Aorta (tissue), 5 donors: Measurements from ENCODE around the gene FAT1. TPM values are rescaled to one million over a fixed set of nuclear protein-coding genes. Genes with fewer than 3 reads are reported as not detected.

Source experiments
- ATAC-seq: fragments of 200-7000 bp; cut with Tn5 transposase; one replicate; pipeline ENCODE4 v1.9.1; 2022; ENCODE audit warnings: moderate library complexity; ENCODE audit not compliant: low FRiP score
- DNase-seq, 2 donors: peaks; one replicate each; pipeline ENCODE4 v3.0.0-alpha.2; 2020
- H3K27ac ChIP-seq, 2 donors: one replicate each; pipeline ENCODE4 v1.5.1; 2013; ENCODE audit warnings: low read length in 2 of 2, mild to moderate bottlenecking in 2 of 2, moderate library complexity in 2 of 2, control low read depth in 1 of 2, inconsistent platforms in 1 of 2, low read depth in 1 of 2
- H3K27me3 ChIP-seq, 2 donors: one replicate each; pipeline ENCODE4 v1.6.1; 2013; ENCODE audit warnings: control low read depth in 1 of 2, low read length in 1 of 2, mild to moderate bottlenecking in 1 of 2, moderate library complexity in 1 of 2; ENCODE audit not compliant: insufficient read depth in 2 of 2, control insufficient read depth in 1 of 2
- H3K36me3 ChIP-seq, 2 donors: one replicate each; pipeline ENCODE4 v1.6.1; 2013; ENCODE audit warnings: control low read depth in 1 of 2, low read length in 1 of 2, mild to moderate bottlenecking in 1 of 2; ENCODE audit not compliant: insufficient read depth in 2 of 2, control insufficient read depth in 1 of 2
- H3K4me1 ChIP-seq, 2 donors: one replicate each; pipeline ENCODE4 v1.6.1; 2013; ENCODE audit warnings: low read length in 2 of 2, control low read depth in 1 of 2, mild to moderate bottlenecking in 1 of 2, moderate library complexity in 1 of 2; ENCODE audit not compliant: insufficient read depth in 2 of 2, control insufficient read depth in 1 of 2
- H3K4me3 ChIP-seq, 2 donors: one replicate each; pipeline ENCODE4 v1.5.1; 2013; ENCODE audit warnings: low read length in 2 of 2, control low read depth in 1 of 2, mild to moderate bottlenecking in 1 of 2
- H3K9me3 ChIP-seq: one replicate; pipeline ENCODE4 v1.6.1; 2013; ENCODE audit warnings: mild to moderate bottlenecking, low read length; ENCODE audit not compliant: control insufficient read depth
- WGBS, 2 donors: extraction: QIAGEN DNeasy Blood & Tissue Kit; methylation state at CpG; one replicate each; pipeline ENCODE4 v1.1.7; 2013; 5-methylcytosine and 5-hydroxymethylcytosine counted together
- intact Hi-C, 2 donors: fragments of 100-400 bp; cut with DNase I; formaldehyde crosslinking; loops; one replicate each; pipeline versions ENCODE4 v1.14.2 to v1.15.0; 2022
- polyA plus RNA-seq, 2 donors: library from polyadenylated mRNA; stranded (reverse); fragments of 200-250 nt; gene quantifications; one replicate each; pipeline ENCODE4 v1.2.3, GENCODE V29; 2013
- total RNA-seq, 2 donors: library from RNA; stranded (reverse); fragmentation: NEBNext Ultra II Directional; extraction: Animal tissue kit (Norgen Biotek cat#: 25700); gene quantifications; one replicate each; pipeline ENCODE4 v1.2.1, GENCODE V29; 2021
- donor health status: healthy with polysubstance abuse.
- donor health status: Bipolar disorder and iron deficiency.
- donor health status: DM: no; HTN: no; CAD: no.
- donor health status: DM: no; HTN: no; CAD: no.
- donor health status: DM: yes; HTN: yes; CAD: no.

The FAT1 gene
- total and polyA plus RNA-seq, 4 donors: 23.5 to 106 (median 68.2) TPM

DNA sequence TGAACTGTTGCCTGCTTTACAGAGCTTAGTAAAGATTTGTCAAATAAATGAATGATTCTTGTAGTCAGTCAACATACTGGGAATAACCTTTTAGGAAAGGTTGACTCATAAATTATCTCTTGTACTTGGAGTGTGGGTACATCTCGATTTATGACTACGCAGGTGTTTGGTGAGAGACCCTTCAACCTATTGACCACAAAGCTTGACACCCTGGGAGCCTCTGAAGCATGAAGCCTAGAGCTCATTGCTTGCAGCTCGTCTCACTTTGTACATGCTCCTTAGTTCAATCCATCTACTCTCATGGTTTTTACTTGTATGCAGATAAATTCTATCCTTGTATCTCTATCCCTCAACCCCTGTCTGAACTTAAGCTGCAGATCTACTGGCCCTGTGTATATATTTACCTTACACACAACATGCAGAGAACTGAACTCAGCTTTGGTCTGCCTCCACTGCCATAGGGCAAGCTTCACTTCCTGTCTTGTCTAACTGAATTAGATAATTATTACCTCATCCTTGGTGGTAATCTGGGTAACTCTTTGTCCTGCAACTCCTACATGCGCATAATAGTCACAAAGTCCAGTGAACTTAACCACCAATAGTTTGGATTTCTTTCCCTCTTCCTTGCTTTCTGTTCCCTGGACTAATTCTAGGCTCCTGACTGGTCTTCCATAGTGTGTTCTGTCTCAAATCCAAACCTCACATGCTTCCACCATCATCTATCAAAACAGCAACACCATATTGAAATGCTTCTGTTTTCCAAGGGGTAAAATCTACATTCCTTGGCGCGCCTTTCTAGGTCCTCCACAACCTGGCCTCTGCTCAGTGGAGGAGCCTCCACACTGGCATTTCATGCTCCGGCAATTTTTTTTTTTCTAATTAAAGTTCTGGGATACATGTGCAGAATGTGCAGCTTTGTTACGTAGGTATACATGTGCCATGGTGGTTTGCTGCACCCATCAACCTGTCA, 32.2 kb upstream of the FAT1 start:
- Histone ChIP-seq H3K4me1 (no peaks in the 10 kb centered on the region), H3K27me3 (no peaks in the 10 kb centered on the region), H3K36me3 (no peaks in the 10 kb centered on the region), H3K4me3 (no peak overlapping the region), H3K9me3 (peaks cover 2% of the 10 kb centered on the region), H3K27ac (no peak overlapping the region)
- 96 to 97% methylated on average over 8 of the region's 8 CpGs for WGBS, 2 donors
- DNase-seq (no peak), ATAC-seq (no peak)
- intact Hi-C loops: no loop called here

DNA sequence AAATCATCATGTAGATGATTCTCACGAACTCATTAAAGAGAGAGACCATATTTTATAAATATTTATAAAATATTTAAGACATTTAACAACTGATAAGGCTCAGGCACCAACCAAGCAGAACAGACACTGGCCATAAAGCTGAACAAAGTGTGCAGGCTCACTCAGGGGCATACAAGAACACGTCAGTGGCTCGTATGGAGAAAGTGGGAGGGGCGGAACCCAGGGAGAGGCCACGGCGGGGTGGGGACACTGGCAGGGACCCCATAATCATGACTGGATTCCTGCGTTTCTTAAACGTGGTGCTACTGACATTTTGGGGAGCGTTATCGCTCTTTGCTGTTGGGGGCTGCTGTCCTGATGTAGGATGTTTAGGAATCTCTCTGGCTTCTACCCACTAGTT, 31.3 kb upstream of the FAT1 start:
- no peak overlapping the region for H3K4me3 ChIP-seq
- H3K27ac ChIP-seq: no peak overlapping the region
- H3K9me3 ChIP-seq: peaks cover 2% of the 10 kb centered on the region
- DNase-seq: no peak
- no peaks in the 10 kb centered on the region for H3K4me1 ChIP-seq
- no peaks in the 10 kb centered on the region for H3K27me3 ChIP-seq
- intact Hi-C loops: no loop called here
- 64 to 69% methylated on average over 10 of the region's 10 CpGs for WGBS, 2 donors
- no peak for ATAC-seq
- no peaks in the 10 kb centered on the region for H3K36me3 ChIP-seq

DNA sequence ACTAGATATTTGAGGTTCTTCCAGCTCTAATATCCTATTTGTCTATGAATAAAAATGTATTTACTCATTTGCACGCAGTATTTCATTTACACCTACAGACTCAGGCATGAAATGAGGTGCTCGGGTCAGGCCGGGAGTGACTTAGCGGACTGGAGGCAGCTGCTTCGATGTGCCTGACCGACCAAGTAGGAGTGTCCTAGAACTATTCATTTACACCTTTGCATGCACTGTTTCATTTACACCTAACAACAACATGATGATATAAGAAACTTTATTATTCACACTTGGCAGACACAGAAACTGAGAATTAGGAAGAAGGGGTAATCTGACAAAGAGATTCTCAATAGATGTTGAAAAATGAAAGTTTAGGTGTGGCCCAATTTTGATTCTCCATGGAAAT, 28.7 kb upstream of the FAT1 start:
- intact Hi-C loops: no loop called here
- no peak for DNase-seq

DNA sequence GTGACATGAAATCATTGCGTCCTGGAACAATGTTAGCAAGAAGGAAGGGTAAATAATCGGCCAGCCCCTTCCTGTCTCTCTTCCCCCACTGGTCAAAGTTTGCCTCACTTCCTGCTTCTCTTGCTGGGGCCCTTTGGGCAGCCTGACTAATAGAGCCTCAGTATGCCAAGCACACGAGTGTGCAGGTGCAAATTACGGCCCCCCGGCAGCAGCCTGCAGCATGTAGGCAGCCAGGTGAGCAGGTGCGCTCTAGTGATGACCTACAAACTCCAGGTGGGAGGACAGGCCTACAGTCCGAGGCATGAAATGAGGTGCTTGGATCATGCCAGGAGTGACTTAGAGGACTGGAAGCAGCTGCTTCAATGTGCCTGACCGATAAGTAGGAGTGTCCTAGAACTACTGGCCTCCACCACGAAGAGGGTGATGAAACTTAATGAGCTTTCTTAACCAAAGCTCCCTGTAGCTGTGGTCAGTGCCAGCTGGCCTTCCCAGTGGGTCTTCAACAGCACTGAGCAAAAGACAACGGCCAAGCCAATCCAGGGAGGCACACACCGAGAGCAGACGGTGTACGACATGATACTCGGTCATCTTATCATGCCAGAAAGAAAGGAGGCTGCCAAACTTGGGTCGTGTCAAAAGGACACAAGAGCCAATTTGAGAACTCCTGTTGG, 26.1 kb upstream of the FAT1 start:
- Histone ChIP-seq H3K27me3 (no peaks in the 10 kb centered on the region), H3K27ac (no peak overlapping the region), H3K4me3 (no peak overlapping the region), H3K36me3 (no peaks in the 10 kb centered on the region), H3K9me3 (no peaks in the 10 kb centered on the region), H3K4me1 (no peaks in the 10 kb centered on the region)
- WGBS, 2 donors: 89 to 90% methylated on average over 15 of the region's 15 CpGs
- intact Hi-C loops: no loop called here
- DNase-seq (no peak), ATAC-seq (no peak)

More for the DNA sequence above, 28.7 kb upstream of the FAT1 start:
- no peak overlapping the region for H3K27ac ChIP-seq
- no peaks in the 10 kb centered on the region for H3K4me1 ChIP-seq
- H3K9me3 ChIP-seq: peaks cover 2% of the 10 kb centered on the region
- WGBS, 2 donors: 96 to 99% methylated on average over 6 of the region's 6 CpGs
- no peaks in the 10 kb centered on the region for H3K36me3 ChIP-seq
- H3K27me3 ChIP-seq: no peaks in the 10 kb centered on the region
- H3K4me3 ChIP-seq: no peak overlapping the region
- no peak for ATAC-seq

DNA sequence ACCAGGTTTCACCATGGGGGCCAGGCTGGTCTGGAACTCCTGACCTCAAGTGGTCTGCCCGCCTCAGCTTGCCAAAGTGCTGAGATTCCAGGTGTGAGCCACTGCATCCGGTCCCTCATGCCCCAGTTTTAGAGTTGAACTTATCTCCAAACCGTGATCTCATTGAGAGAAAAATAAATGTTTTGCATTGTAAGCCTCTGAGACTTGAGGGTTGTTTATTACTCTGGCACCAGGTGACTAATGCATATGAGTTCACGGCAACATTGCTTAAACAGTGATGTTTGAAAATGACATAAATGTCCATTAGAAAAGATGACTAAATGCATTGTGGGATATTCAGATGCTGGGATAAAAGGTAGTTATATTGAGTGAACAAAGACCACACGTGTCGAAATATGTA, 22.9 kb upstream of the FAT1 start:
- no peaks in the 10 kb centered on the region for H3K4me1 ChIP-seq
- DNase-seq: no peak
- ATAC-seq: no peak
- no peaks in the 10 kb centered on the region for H3K9me3 ChIP-seq
- intact Hi-C loops: no loop called here
- WGBS, 2 donors: 92 to 94% methylated on average over 6 of the region's 6 CpGs
- no peaks in the 10 kb centered on the region for H3K36me3 ChIP-seq
- no peak overlapping the region for H3K27ac ChIP-seq
- no peaks in the 10 kb centered on the region for H3K27me3 ChIP-seq
- no peak overlapping the region for H3K4me3 ChIP-seq

DNA sequence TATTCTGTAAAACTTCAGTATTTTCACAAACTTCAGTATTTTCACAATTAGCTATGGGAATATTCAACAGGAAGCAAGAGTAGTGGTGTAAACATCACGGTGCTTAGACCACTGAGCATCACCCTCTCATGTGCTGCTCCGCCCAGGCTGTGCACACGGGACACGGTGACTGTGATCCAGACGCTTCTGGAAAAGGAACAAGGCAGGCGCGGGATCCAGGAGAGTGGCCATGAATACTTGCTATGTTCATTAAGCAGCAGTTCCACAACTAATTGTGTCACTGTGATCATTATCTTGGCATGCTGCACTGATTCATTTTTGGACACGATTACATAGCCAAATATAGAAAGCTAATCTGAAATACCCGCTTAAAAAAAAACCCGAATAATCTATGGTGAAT, 19.6 kb upstream of the FAT1 start:
- no peak overlapping the region for H3K27ac ChIP-seq
- DNase-seq: no peak
- no peaks in the 10 kb centered on the region for H3K36me3 ChIP-seq
- no peaks in the 10 kb centered on the region for H3K4me1 ChIP-seq
- no peaks in the 10 kb centered on the region for H3K9me3 ChIP-seq
- H3K4me3 ChIP-seq: no peak overlapping the region
- ATAC-seq: no peak
- WGBS, 2 donors: 5 to 11% methylated on average over 10 of the region's 10 CpGs
- no peaks in the 10 kb centered on the region for H3K27me3 ChIP-seq
- intact Hi-C loops: no loop called here

DNA sequence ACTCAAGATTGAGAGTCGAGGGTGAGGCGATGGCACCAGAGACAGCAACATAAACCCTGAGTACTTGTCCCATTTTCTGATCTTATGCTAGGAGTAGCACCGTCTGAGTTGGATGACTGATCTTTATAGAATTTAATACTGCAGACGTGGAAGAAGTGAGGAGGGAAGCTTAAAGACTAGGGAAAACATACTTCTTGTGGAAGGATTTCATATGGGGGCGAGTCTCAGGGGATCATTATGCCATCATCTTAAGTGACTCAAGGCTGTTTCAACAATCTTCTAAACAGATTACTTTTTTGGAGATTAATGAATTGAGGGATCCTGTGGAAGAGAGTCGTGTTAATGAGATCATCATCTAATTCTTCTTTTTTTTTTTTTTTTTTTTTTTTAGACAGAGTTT, 17.2 kb upstream of the FAT1 start:
- H3K27me3 ChIP-seq: no peaks in the 10 kb centered on the region
- no peaks in the 10 kb centered on the region for H3K4me1 ChIP-seq
- no peak overlapping the region for H3K27ac ChIP-seq
- no peak overlapping the region for H3K4me3 ChIP-seq
- WGBS, 2 donors: 84 to 85% methylated on average over 6 of the region's 6 CpGs
- H3K9me3 ChIP-seq: no peaks in the 10 kb centered on the region
- DNase-seq: no peak
- no peaks in the 10 kb centered on the region for H3K36me3 ChIP-seq
- ATAC-seq: no peak
- intact Hi-C loops: no loop called here

DNA sequence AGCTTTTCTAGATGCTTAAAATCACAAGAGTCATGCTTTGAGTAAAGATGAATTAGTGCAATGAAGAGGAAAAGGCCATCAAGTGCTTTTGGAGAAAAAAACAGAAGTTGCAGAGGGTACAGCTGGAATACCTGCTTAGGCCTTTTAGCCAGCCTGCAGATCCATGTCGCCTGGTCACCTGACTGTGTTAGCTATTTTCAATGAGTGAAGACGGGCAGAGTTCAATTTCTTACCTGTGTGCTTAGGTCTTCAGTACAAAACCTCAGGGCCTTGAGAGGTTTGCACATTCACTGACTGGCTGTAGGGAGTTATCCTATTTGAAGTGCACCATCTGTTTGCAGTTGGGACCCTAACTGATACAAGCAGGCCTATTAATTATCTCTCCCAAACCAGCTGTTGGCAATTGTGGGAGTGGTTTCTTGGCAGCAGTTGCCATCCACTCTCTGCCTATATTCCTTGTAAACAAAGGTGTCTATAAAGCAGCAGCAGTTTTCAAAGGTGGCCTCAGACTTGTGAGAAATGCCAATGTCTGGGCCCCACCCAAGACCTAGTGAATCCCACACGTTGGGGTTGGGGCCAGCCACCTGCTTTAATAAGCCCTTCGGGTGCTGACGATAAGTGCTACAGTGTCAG, 16.3 kb upstream of the FAT1 start:
- Histone ChIP-seq H3K4me3 (no peak overlapping the region), H3K27ac (no peak overlapping the region), H3K9me3 (no peaks in the 10 kb centered on the region), H3K4me1 (no peaks in the 10 kb centered on the region), H3K36me3 (no peaks in the 10 kb centered on the region), H3K27me3 (no peaks in the 10 kb centered on the region)
- ATAC-seq (no peak), DNase-seq (no peak)
- intact Hi-C loops: no loop called here
- 88 to 90% methylated on average over 5 of the region's 5 CpGs for WGBS, 2 donors
